ENCODE measurements around the gene XPR1.

- TF ChIP-seq, protein P1, sequence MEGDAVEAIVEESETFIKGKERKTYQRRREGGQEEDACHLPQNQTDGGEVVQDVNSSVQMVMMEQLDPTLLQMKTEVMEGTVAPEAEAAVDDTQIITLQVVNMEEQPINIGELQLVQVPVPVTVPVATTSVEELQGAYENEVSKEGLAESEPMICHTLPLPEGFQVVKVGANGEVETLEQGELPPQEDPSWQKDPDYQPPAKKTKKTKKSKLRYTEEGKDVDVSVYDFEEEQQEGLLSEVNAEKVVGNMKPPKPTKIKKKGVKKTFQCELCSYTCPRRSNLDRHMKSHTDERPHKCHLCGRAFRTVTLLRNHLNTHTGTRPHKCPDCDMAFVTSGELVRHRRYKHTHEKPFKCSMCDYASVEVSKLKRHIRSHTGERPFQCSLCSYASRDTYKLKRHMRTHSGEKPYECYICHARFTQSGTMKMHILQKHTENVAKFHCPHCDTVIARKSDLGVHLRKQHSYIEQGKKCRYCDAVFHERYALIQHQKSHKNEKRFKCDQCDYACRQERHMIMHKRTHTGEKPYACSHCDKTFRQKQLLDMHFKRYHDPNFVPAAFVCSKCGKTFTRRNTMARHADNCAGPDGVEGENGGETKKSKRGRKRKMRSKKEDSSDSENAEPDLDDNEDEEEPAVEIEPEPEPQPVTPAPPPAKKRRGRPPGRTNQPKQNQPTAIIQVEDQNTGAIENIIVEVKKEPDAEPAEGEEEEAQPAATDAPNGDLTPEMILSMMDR (IDR thresholded peaks at IDR 0.05): no peak
- no peak for TF ChIP-seq POLR2A (IDR thresholded peaks at IDR 0.05)
Observed at GRCh38 chr1:180598333-180598974, 33.4 kb upstream of the XPR1 start.
